Endothelial cell of umbilical vein (primary cell): ENCODE data around the gene PIP4K2C. TPM values are rescaled to one million over a fixed set of nuclear protein-coding genes. Genes with fewer than 3 reads are reported as not detected.

Source experiments
- BruUV-seq: library from RNA; stranded (reverse); fragments of 400-500 nt; replicated peaks from 2 replicates; lab custom pipeline; 2021; lab: Mats Ljungman, UMichigan
- CTCF ChIA-PET: fragments of 300-600, 350-600 bp; sonication (Branson Sonifier 250); formaldehyde crosslinking; loops from one replicate; lab custom pipeline; 2021; ENCODE audit warnings: antibody characterized with exemption, inconsistent platforms; lab: Charles Lee
- POLR2A ChIA-PET: fragments of 300-600, 350-600 bp; sonication (Branson Sonifier 250); formaldehyde crosslinking; loops from one replicate; lab custom pipeline; 2021; ENCODE audit warnings: antibody characterized with exemption, inconsistent platforms; lab: Charles Lee
- DNase-seq: peaks from one replicate; pipeline ENCODE4 v3.0.0-alpha.2; 2011; ENCODE audit warnings: low read depth, low spot score
- FAIRE-seq: peaks from 2 replicates; lab custom pipeline; 2011; peaks lifted over from hg19 to GRCh38; lab: Jason Lieb, UNC
- H2AFZ ChIP-seq: 2 replicates; pipeline ENCODE4 v1.6.0; 2012; ENCODE audit warnings: low read depth, low read length, control low read depth, inconsistent platforms
- H3K27ac ChIP-seq: 2 replicates; pipeline ENCODE4 v1.5.1; 2011; ENCODE audit warnings: low read depth, mild to moderate bottlenecking, control low read depth, low read length, moderate library complexity; ENCODE audit not compliant: insufficient read depth
- H3K27me3 ChIP-seq, 2 experiments: 2 replicates each; pipeline versions ENCODE4 v1.6.0 to v1.6.1; 2011; ENCODE audit warnings: low read length in 2 of 2, mixed read lengths in 1 of 2; ENCODE audit not compliant: control insufficient read depth in 2 of 2, insufficient read depth in 2 of 2
- H3K36me3 ChIP-seq, 2 experiments: 2 replicates in 1 of 2; 3 replicates in 1 of 2; pipeline ENCODE4 v1.5.1; 2011; ENCODE audit warnings: low read length in 2 of 2, mild to moderate bottlenecking in 1 of 2, moderate library complexity in 1 of 2; ENCODE audit not compliant: control insufficient read depth in 2 of 2, insufficient read depth in 2 of 2; ENCODE audit errors: extremely low read depth in 1 of 2
- H3K4me1 ChIP-seq: 3 replicates; pipeline ENCODE4 v1.5.1; 2011; ENCODE audit warnings: mild to moderate bottlenecking, low read length; ENCODE audit not compliant: control insufficient read depth, insufficient read depth; ENCODE audit errors: extremely low read depth
- H3K4me2 ChIP-seq: 2 replicates; pipeline ENCODE4 v1.6.1; 2011; ENCODE audit warnings: low read length, control low read depth, mixed read lengths; ENCODE audit not compliant: insufficient read depth
- H3K4me3 ChIP-seq, 3 experiments: fragments of 200-600 bp in 1 of 3; sonication (generic), shearing (Covaris generic) in 1 of 3; replicated peaks in 1 of 3; 2 replicates each; pipeline ENCODE4 v1.5.1; 2011 to 2016; ENCODE audit warnings: control low read depth in 3 of 3, low read length in 3 of 3, mild to moderate bottlenecking in 2 of 3, inconsistent platforms in 1 of 3, low read depth in 1 of 3, moderate library complexity in 1 of 3; ENCODE audit not compliant: insufficient read depth in 1 of 3
- H3K79me2 ChIP-seq: 2 replicates; pipeline ENCODE4 v1.6.0; 2012; ENCODE audit warnings: low read length, inconsistent platforms; ENCODE audit not compliant: control insufficient read depth, insufficient read depth
- H3K9ac ChIP-seq: replicated peaks from 2 replicates; pipeline ENCODE3; 2011; ENCODE audit warnings: low read length, control low read depth; ENCODE audit not compliant: insufficient read depth; ENCODE audit errors: extremely low read depth
- H3K9me1 ChIP-seq: replicated peaks from 3 replicates; pipeline ENCODE4 v1.6.0; 2011; ENCODE audit warnings: mild to moderate bottlenecking, low read length; ENCODE audit not compliant: control insufficient read depth, insufficient read depth; ENCODE audit errors: extremely low read depth
- H3K9me3 ChIP-seq: replicated peaks from 2 replicates; pipeline ENCODE4 v1.5.1; 2012; ENCODE audit warnings: low read length, inconsistent platforms; ENCODE audit not compliant: control insufficient read depth, insufficient read depth
- H4K20me1 ChIP-seq: replicated peaks from 2 replicates; pipeline ENCODE3; 2011; ENCODE audit warnings: mild to moderate bottlenecking, low read length; ENCODE audit not compliant: control insufficient read depth, insufficient read depth; ENCODE audit errors: extremely low read depth
- CTCF ChIP-seq, 2 donors: IDR thresholded peaks; 1 replicate in 1 of 2; 2 replicates in 1 of 2; pipeline ENCODE4 v1.5.1; 2011; ENCODE audit warnings: low read length in 2 of 2, mild to moderate bottlenecking in 2 of 2, moderate library complexity in 2 of 2, control low read depth in 1 of 2, inconsistent platforms in 1 of 2, low read depth in 1 of 2; ENCODE audit not compliant: insufficient read depth in 1 of 2; ENCODE audit errors: extremely low read depth in 1 of 2
- EZH2 ChIP-seq: IDR thresholded peaks from 2 replicates; pipeline ENCODE4 v1.6.1; 2012; ENCODE audit warnings: borderline replicate concordance, low read depth, mild to moderate bottlenecking, moderate library complexity, low read length, inconsistent platforms; ENCODE audit not compliant: severe bottlenecking
- GATA2 ChIP-seq: IDR thresholded peaks from 2 replicates; pipeline ENCODE4 v1.7.0; 2011; ENCODE audit warnings: low read depth, mild to moderate bottlenecking, moderate library complexity, mixed read lengths, low read length; ENCODE audit not compliant: insufficient read length, insufficient read depth
- MAX ChIP-seq: IDR thresholded peaks from 2 replicates; pipeline ENCODE4 v1.6.1; 2011; ENCODE audit not compliant: insufficient read depth, insufficient read length
- MYC ChIP-seq: IDR thresholded peaks from one replicate; pipeline ENCODE4 v1.6.1; 2011; ENCODE audit warnings: mild to moderate bottlenecking, low read depth, low read length
- dilution Hi-C: fragments of 300-500 bp; cut with MboI; formaldehyde crosslinking; loops from one replicate; pipeline ENCODE4 v1.15.0; 2019; ENCODE audit warnings: low sequenced_read_pairs; ENCODE audit not compliant: extremely low pct_ligation_motif_present
- intact Hi-C: fragments of 100-400 bp; cut with micrococcal nuclease; formaldehyde crosslinking; loops from one replicate; pipeline ENCODE4 v1.10.0; 2022
- polyA plus RNA-seq, 4 experiments: library from polyadenylated mRNA; depleted of rRNA in 3 of 4; stranded (reverse) in 3 of 4; unstranded in 1 of 4; fragments of >200 nt; gene quantifications; 2 replicates each; pipeline versions ENCODE4 v1.2.1 to v1.2.3, GENCODE V29; 2011 to 2012; ENCODE audit warnings: missing spikeins in 1 of 4
- total RNA-seq: library from RNA; stranded (reverse); gene quantifications from 2 replicates; pipeline ENCODE4 v1.2.3, GENCODE V29; 2021

The PIP4K2C gene
- total and polyA plus RNA-seq, 2 donors (not counting 3 experiments of a cell fraction or from before 2014, with no cell fraction given): 10.5 to 11.5 TPM

GRCh38 chr12:57563358-57563757, 27.6 kb upstream of the PIP4K2C start:
- H3K4me2 ChIP-seq: no peak overlapping the region
- H3K4me3 ChIP-seq: no peak overlapping the region
- FAIRE-seq: no peak
- BruUV-seq: no TSS peak
- no peak overlapping the region for H3K27ac ChIP-seq
- intact Hi-C loops (no loop called here), dilution Hi-C loops (no loop called here)
- no peaks in the 10 kb centered on the region for H3K36me3 ChIP-seq
- H3K9me1 ChIP-seq: no peaks in the 10 kb centered on the region
- H2AFZ ChIP-seq: no peak overlapping the region
- no peak overlapping the region for H3K9ac ChIP-seq
- H3K79me2 ChIP-seq: no peaks in the 10 kb centered on the region
- CTCF ChIA-PET: interaction anchor here (1.4 kb wide), 1 partner anchor 8 kb away, joined by 4 read pairs; no protein-coding TSS in a partner anchor
- H3K27me3 ChIP-seq: peaks cover 7 to 9% of the 10 kb centered on the region in 2 experiments
- POLR2A ChIA-PET: no interaction called here
- H3K9me3 ChIP-seq: no peaks in the 10 kb centered on the region
- DNase-seq: no peak
- H3K4me1 ChIP-seq: no peaks in the 10 kb centered on the region
- H4K20me1 ChIP-seq: no peaks in the 10 kb centered on the region
- TF ChIP-seq CTCF (IDR thresholded peaks at IDR 0.05; ENCODE audit: extremely low read depth in 1 of 2, insufficient read depth in 1 of 2, low read depth in 1 of 2, low read length in 2 of 2): no peak
- TF ChIP-seq GATA2: no peak
- TF ChIP-seq EZH2: no peak
- no peak for TF ChIP-seq MYC
- no peak for TF ChIP-seq MAX
